Tibial nerve (tissue), 4 donors: ENCODE results near the gene SNX2. TPM values are rescaled to one million over a fixed set of nuclear protein-coding genes. Genes with fewer than 3 reads are reported as not detected.

Experiments used
- DNase-seq, 2 donors: peaks; one replicate each; pipeline ENCODE4 v3.0.0-alpha.2; 2019; ENCODE audit warnings: low spot score in 2 of 2
- H3K27ac ChIP-seq, 4 donors: fragments of 200-600 bp; sonication (generic) in 3 of 4; one replicate each; pipeline ENCODE4 v1.5.1; 2017 to 2019; ENCODE audit warnings: mild to moderate bottlenecking in 1 of 4
- H3K27me3 ChIP-seq, 2 donors: fragments of 200-600 bp; sonication (generic) in 1 of 2; one replicate each; pipeline versions ENCODE4 v1.5.1 to v1.6.0; 2017 to 2019
- H3K36me3 ChIP-seq, 3 donors: fragments of 200-600 bp; sonication (generic); one replicate each; pipeline ENCODE4 v1.5.1; 2018 to 2019
- H3K4me1 ChIP-seq, 4 donors: fragments of 200-600 bp; sonication (generic) in 3 of 4; one replicate each; pipeline ENCODE4 v1.5.1; 2017 to 2019
- H3K4me3 ChIP-seq, 4 donors: fragments of 200-600 bp; sonication (generic) in 3 of 4; one replicate each; pipeline ENCODE4 v1.5.1; 2017 to 2019; ENCODE audit warnings: mild to moderate bottlenecking in 1 of 4, moderate library complexity in 1 of 4
- H3K9me3 ChIP-seq, 4 donors: fragments of 200-600 bp; sonication (generic) in 3 of 4; one replicate each; pipeline ENCODE4 v1.5.1; 2017 to 2019
- CTCF ChIP-seq, 5 experiments: fragments of 200-600 bp in 3 of 5; fragments of 450-650 bp in 2 of 5; sonication (generic) in 3 of 5; IDR thresholded peaks; one replicate each; pipeline ENCODE4 v1.5.1; 2016 to 2019; ENCODE audit warnings: antibody characterized with exemption in 5 of 5, mild to moderate bottlenecking in 3 of 5, moderate library complexity in 2 of 5
- EP300 ChIP-seq, 2 donors: sonication (generic); formaldehyde crosslinking; IDR thresholded peaks; one replicate each; pipeline ENCODE4 v1.6.1; 2017; ENCODE audit warnings: antibody characterized with exemption in 2 of 2, mild to moderate bottlenecking in 1 of 2
- POLR2A ChIP-seq, 2 donors: fragments of 450-650 bp; IDR thresholded peaks; one replicate each; pipeline ENCODE4 v1.6.1; 2017; ENCODE audit warnings: antibody characterized with exemption in 2 of 2, mild to moderate bottlenecking in 2 of 2, moderate library complexity in 2 of 2
- WGBS, 2 donors: methylation state at CpG; one replicate each; pipeline ENCODE4 v1.1.5; 2018; 5-methylcytosine and 5-hydroxymethylcytosine counted together
- total RNA-seq, 4 donors: library from RNA; depleted of rRNA; stranded (reverse); fragments of >200 nt; gene quantifications; one replicate each; pipeline ENCODE4 v1.1.0, GENCODE V29; 2016

SNX2 gene
- total RNA-seq, 4 donors from 2014 or later = 64.5 to 88.2 (median 70.2) TPM

- no peak for DNase-seq
- H3K27ac ChIP-seq = no peak overlapping the region
- H3K36me3 ChIP-seq = peaks cover 0 to 22% (median 0%) of the 10 kb centered on the region in 3 donors
- no peaks in the 10 kb centered on the region for H3K27me3 ChIP-seq
- no peak for TF ChIP-seq POLR2A (IDR thresholded peaks at IDR 0.05)
- no peaks in the 10 kb centered on the region for H3K4me1 ChIP-seq
- WGBS, 2 donors = 95 to 100% methylated on average over 1 of the region's 1 CpG
- peaks cover 0 to 15% (median 5%) of the 10 kb centered on the region in 4 donors for H3K9me3 ChIP-seq
- H3K4me3 ChIP-seq = no peak overlapping the region
Measured at GRCh38 chr5:122788371-122788770, 13.5 kb downstream of the SNX2 start.

GRCh38 chr5:122788996-122789395, 14.1 kb downstream of the SNX2 start:
- TF ChIP-seq EP300 (IDR thresholded peaks at IDR 0.05) = no peak
- TF ChIP-seq POLR2A (IDR thresholded peaks at IDR 0.05) = no peak
- no peak for TF ChIP-seq CTCF (IDR thresholded peaks at IDR 0.05)
- Histone ChIP-seq H3K27ac (no peak overlapping the region), H3K4me1 (no peaks in the 10 kb centered on the region), H3K27me3 (no peaks in the 10 kb centered on the region), H3K4me3 (no peak overlapping the region), H3K36me3 (peaks cover 0 to 22% (median 0%) of the 10 kb centered on the region in 3 donors), H3K9me3 (peaks cover 0 to 15% (median 5%) of the 10 kb centered on the region in 4 donors)
- no peak for DNase-seq

GRCh38 chr5:122789461-122790171, 14.7 kb downstream of the SNX2 start:
- Histone ChIP-seq H3K27me3 (no peaks in the 10 kb centered on the region), H3K4me3 (no peak overlapping the region), H3K36me3 (peaks cover 0 to 22% (median 0%) of the 10 kb centered on the region in 3 donors), H3K9me3 (peaks cover 0 to 15% (median 5%) of the 10 kb centered on the region in 4 donors), H3K27ac (no peak overlapping the region), H3K4me1 (peaks cover 0 to 1% (median 0%) of the 10 kb centered on the region in 4 donors)
- TF ChIP-seq POLR2A (IDR thresholded peaks at IDR 0.05) (no peak), EP300 (IDR thresholded peaks at IDR 0.05) (no peak), CTCF (IDR thresholded peaks at IDR 0.05) (no peak)
- DNase-seq = no peak
- WGBS, 2 donors = 90 to 91% methylated on average over 5 of the region's 5 CpGs

GRCh38 chr5:122790354-122791103, 15.6 kb downstream of the SNX2 start:
- DNase-seq = no peak
- WGBS, 2 donors = 98% methylated on average over 5 of the region's 5 CpGs

GRCh38 chr5:122805481-122805880, 30.6 kb downstream of the SNX2 start:
- WGBS, 2 donors = 94 to 99% methylated on average over 2 of the region's 2 CpGs
- no peak for TF ChIP-seq EP300 (IDR thresholded peaks at IDR 0.05)
- no peak for TF ChIP-seq CTCF (IDR thresholded peaks at IDR 0.05)
- no peak for TF ChIP-seq POLR2A (IDR thresholded peaks at IDR 0.05)
- Histone ChIP-seq H3K4me1 (peaks cover 0 to 6% (median 0%) of the 10 kb centered on the region in 4 donors), H3K27me3 (no peaks in the 10 kb centered on the region), H3K4me3 (no peak overlapping the region), H3K9me3 (no peaks in the 10 kb centered on the region), H3K27ac (no peak overlapping the region), H3K36me3 (peaks cover 0 to 73% (median 2%) of the 10 kb centered on the region in 3 donors)
- DNase-seq = no peak

More at GRCh38 chr5:122790354-122791103, 15.6 kb downstream of the SNX2 start:
- Histone ChIP-seq H3K9me3 (peaks cover 0 to 6% (median 2%) of the 10 kb centered on the region in 4 donors), H3K36me3 (peaks cover 0 to 18% (median 0%) of the 10 kb centered on the region in 3 donors), H3K27ac (no peak overlapping the region), H3K4me1 (peaks cover 0 to 5% (median 0%) of the 10 kb centered on the region in 4 donors), H3K4me3 (no peak overlapping the region), H3K27me3 (no peaks in the 10 kb centered on the region)
- no peak for TF ChIP-seq EP300 (IDR thresholded peaks at IDR 0.05)
- no peak for TF ChIP-seq CTCF (IDR thresholded peaks at IDR 0.05)
- no peak for TF ChIP-seq POLR2A (IDR thresholded peaks at IDR 0.05)
